HFF-Myc (cell line): ENCODE results near the gene RFT1.

Source experiments
- DNase-seq: peaks from one replicate; pipeline ENCODE4 v3.0.0-alpha.2; 2011; ENCODE audit warnings: low read depth; ENCODE audit errors: extremely low read depth
- H3K4me3 ChIP-seq: replicated peaks from 2 replicates; pipeline ENCODE4 v1.5.1; 2011; ENCODE audit warnings: low read depth, mild to moderate bottlenecking, control low read depth, low read length
- CTCF ChIP-seq: IDR thresholded peaks from 2 replicates; pipeline ENCODE4 v1.5.1; 2012; ENCODE audit warnings: mild to moderate bottlenecking, low read depth, low read length, control low read depth; ENCODE audit errors: missing control alignments

RFT1 gene

GRCh38 chr3:53044711-53045517, 85.3 kb downstream of the RFT1 start:
- no peak for DNase-seq
- no peak for TF ChIP-seq CTCF
- peak overlapping the region; percentile 55 for H3K4me3 ChIP-seq

- no peak for DNase-seq
- no peak for TF ChIP-seq CTCF
- peak overlapping the region; percentile 55 for H3K4me3 ChIP-seq
These were observed 85.9 kb downstream of the RFT1 start for GRCh38 chr3:53044371-53044710.

GRCh38 chr3:53043738-53044137, 86.5 kb downstream of the RFT1 start:
- no peak for TF ChIP-seq CTCF
- DNase-seq, result no peak
- no peak overlapping the region for H3K4me3 ChIP-seq

- DNase-seq, result no peak
- TF ChIP-seq CTCF, result no peak
- no peak overlapping the region for H3K4me3 ChIP-seq
These were observed 87.6 kb downstream of the RFT1 start for GRCh38 chr3:53042651-53043050.

- H3K4me3 ChIP-seq, result no peak overlapping the region
- no peak for DNase-seq
- no peak for TF ChIP-seq CTCF
These were observed 89.8 kb downstream of the RFT1 start for GRCh38 chr3:53040351-53040820.

- TF ChIP-seq CTCF, result no peak
- H3K4me3 ChIP-seq, result no peak overlapping the region
- no peak for DNase-seq
These were observed 90.9 kb downstream of the RFT1 start for GRCh38 chr3:53039376-53039752.
